GM12872 (cell line): ENCODE results near the gene UQCRC2.

ENCODE experiments used
- TF ChIP-seq, protein P1 (sequence below): IDR thresholded peaks from 3 replicates; pipeline ENCODE4 v1.5.1; 2011; ENCODE audit warnings: low read depth, mild to moderate bottlenecking, low read length, moderate library complexity; ENCODE audit not compliant: insufficient read depth

The UQCRC2 gene

DNA sequence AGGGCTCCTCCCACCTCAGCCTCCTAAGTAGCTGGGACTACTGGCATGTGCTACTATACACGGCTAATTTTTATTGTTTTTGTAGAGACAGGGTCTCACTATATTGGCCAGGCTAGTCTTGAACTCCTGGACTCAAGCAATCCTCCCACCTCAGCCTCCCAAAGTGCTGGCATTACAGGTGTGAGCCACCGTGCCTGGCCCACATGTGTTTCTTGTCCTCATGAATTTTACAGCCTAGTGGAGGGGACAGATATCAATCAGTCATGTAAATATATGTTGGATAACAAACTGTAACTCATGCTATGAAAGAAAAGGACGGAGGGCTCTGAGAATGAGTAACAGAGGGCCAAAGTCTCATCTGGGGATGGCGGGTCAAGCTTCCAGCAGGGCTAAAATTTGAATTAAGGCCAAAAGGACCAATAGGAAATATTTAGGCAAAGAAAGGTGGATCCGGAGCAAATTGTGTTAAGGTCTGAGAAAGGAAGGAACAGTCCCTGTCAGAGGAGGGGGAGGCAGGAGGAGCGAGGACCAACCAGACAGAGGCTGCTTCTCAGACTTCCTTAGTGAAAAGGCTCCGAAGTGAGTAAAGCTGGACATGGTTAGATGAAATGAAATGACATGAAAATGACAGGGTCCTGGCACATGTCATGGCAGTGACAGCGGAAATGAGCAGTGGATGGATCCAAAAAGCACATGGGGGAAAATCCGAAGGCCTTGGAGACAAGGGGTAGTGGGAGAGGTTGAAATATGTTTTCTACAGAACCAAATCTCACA lies 43.9 kb downstream of the UQCRC2 start:
- TF ChIP-seq, protein P1, sequence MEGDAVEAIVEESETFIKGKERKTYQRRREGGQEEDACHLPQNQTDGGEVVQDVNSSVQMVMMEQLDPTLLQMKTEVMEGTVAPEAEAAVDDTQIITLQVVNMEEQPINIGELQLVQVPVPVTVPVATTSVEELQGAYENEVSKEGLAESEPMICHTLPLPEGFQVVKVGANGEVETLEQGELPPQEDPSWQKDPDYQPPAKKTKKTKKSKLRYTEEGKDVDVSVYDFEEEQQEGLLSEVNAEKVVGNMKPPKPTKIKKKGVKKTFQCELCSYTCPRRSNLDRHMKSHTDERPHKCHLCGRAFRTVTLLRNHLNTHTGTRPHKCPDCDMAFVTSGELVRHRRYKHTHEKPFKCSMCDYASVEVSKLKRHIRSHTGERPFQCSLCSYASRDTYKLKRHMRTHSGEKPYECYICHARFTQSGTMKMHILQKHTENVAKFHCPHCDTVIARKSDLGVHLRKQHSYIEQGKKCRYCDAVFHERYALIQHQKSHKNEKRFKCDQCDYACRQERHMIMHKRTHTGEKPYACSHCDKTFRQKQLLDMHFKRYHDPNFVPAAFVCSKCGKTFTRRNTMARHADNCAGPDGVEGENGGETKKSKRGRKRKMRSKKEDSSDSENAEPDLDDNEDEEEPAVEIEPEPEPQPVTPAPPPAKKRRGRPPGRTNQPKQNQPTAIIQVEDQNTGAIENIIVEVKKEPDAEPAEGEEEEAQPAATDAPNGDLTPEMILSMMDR: no peak

DNA sequence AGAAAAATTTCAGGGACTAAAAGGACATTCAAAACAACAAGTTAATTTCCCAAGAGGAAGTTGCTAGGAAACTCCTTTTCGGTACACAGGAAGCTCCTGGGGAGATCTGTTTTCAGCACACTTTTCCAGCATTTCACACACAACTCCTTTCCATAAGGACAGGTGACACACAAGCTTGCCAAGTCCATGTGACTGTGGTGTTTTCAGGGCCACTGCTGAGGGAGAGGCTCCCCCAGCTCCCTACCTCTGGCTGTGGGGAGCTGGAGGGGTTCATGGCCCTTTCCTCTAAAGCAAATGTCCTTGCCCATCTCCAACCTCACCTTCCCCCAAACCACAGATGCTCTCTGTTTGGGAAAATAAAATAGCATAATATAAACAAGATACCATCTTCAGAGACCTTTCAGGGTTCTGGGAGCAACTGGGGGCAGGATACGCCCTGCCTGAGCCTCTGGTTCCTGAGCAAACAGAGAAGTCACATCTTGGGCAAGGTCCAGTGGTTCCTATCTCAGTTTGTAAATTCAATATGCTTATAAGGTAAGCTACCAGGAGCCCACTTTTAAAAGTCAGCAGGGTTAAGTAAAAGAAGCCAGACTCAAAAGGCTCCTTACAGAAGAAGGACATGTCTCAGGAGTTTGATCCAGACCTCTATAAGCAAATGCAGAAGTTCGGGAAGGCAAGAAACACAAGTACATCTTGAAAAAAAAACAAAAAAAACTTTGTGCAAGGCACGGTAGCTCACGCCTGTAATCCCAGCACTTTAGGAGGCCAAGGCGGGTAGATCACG lies 44.7 kb downstream of the UQCRC2 start:
- TF ChIP-seq, protein P1: no peak

DNA sequence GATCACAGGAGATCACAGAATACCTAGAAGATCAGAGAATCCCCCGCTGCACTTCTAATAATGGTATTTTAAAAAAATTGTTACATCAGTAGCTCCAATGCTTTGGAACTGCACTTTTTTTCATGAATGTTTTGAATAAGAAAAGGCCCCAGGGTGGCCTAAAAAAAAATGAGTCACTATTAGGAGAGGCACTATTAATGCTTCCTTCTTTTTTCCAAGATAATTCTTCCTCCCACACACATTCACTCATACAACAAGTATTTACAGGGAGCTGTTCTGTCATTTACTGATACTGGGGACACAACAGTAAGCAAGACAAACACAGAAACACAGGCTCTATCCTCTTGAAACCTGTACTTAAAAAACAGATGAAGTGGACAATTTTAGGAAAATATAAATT lies 48.4 kb downstream of the UQCRC2 start:
- TF ChIP-seq, protein P1: no peak

DNA sequence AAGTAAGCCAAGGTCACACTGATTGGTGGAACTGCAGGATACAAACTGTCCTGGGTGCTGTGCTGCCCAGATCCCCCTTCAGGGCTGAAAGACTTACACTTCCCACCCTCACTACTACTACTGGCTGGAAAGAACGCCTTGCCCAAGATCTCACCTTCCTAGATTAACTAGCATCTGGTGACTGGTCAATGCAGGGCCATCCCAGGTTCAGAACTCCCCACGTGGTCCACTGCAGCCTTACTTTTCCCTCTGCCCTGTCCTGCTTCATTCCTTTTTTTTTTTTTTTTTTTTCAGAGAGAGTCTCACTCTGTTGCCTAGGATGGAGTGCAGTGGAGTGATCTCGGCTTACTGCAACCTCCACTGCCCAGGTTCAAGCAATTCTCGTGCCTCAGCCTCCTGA lies 50.0 kb downstream of the UQCRC2 start:
- TF ChIP-seq, protein P1: no peak

DNA sequence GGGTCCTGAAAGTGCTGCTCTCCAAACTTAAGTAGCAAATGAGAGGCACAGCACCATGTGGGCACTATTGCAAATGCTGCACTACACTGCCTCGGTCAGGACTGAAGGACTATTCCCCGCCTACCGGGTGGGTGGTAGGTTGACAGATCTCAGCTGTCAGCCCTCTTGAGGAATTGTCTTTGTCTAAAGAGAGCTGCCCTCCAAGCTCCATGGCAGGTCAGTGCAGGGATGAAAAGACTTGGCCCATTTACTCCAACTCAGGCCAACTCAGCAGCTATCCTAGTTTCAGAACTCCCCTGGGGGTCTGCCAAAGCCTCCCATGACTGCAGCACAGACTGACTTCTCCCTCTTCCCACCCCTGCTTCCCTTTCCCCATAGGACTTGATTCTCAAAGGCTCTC lies 51.2 kb downstream of the UQCRC2 start:
- TF ChIP-seq, protein P1: no peak

DNA sequence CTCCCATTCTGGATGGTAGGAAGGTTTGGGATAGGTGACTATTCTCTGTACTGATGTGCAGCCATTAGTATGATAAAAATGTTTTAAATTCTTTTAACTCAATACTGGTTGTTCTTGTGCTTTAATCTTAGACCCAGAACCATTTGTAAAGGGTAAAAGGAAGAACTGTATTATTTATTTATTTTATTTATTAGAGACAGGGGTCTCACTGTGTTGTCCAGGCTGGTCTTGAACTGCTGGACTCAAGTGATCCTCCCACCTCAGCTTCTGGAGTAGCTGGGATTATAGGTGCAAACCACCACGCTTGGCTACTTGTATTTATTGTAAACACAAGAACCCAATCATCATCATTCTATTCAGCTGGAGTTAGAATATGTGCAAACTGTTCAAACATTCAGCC lies 52.6 kb downstream of the UQCRC2 start:
- TF ChIP-seq, protein P1: no peak

DNA sequence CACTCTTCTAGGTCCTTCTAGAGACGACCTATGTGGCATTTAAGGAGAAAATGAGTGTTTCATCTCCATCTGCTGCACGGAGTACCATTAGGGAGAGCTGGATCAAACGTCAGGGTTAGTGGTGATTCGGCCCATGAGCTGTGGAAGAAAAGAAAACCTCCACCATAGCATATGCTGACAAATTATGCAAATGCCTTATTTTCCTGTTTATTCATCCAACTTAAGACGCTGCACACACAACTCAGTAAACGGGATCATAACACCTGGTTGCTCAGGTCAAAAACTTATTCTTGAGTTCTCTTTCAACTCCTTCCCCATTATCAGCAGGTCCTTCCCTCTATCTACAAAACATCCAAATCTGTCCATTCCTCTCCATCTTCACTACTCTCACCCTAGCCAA lies 53.5 kb downstream of the UQCRC2 start:
- TF ChIP-seq, protein P1: no peak
